GM21360 (cell line): Measurements from ENCODE around the gene UBD.

Experiments
- ATAC-seq: cut with Tn5 transposase; IDR thresholded peaks from one replicate; pipeline ENCODE4 v1.9.1; 2021; ENCODE audit warnings: mild to moderate bottlenecking, moderate library complexity; ENCODE audit not compliant: unreplicated experiment

The UBD gene

GRCh38 chr6:29524044-29524443 is 35.5 kb downstream of the UBD start:
- no peak for ATAC-seq

GRCh38 chr6:29522227-29522626 is 37.3 kb downstream of the UBD start:
- ATAC-seq, result no peak

GRCh38 chr6:29521006-29521680 is 38.4 kb downstream of the UBD start:
- ATAC-seq, result no peak

- no peak for ATAC-seq
Observed at GRCh38 chr6:29520232-29520631, 39.3 kb downstream of the UBD start.

GRCh38 chr6:29519291-29520010 is 40.1 kb downstream of the UBD start:
- no peak for ATAC-seq

- no peak for ATAC-seq
Observed at GRCh38 chr6:29517728-29518440, 41.6 kb downstream of the UBD start.

- ATAC-seq, result no peak
Observed at GRCh38 chr6:29517245-29517644, 42.3 kb downstream of the UBD start.

GRCh38 chr6:29516108-29516507 is 43.4 kb downstream of the UBD start:
- ATAC-seq, result no peak

GRCh38 chr6:29510746-29511300 is 48.7 kb downstream of the UBD start:
- ATAC-seq, result no peak

- no peak for ATAC-seq
Observed at GRCh38 chr6:29510202-29510601, 49.3 kb downstream of the UBD start.

GRCh38 chr6:29509711-29510110 is 49.8 kb downstream of the UBD start:
- no peak for ATAC-seq

- peak; percentile 88 for ATAC-seq
Observed at GRCh38 chr6:29509239-29509638, 50.3 kb downstream of the UBD start.

GRCh38 chr6:29507319-29507718 is 52.2 kb downstream of the UBD start:
- no peak for ATAC-seq

GRCh38 chr6:29506446-29507067 is 53.0 kb downstream of the UBD start:
- no peak for ATAC-seq

GRCh38 chr6:29505808-29506207 is 53.7 kb downstream of the UBD start:
- no peak for ATAC-seq
